Prostate gland (tissue), 2 donors: ENCODE results near the gene GATA6.

Experiments used
- POLR2A ChIP-seq: fragments of 450-650 bp; IDR thresholded peaks from one replicate; pipeline ENCODE4 v1.6.1; 2016; ENCODE audit warnings: antibody characterized with exemption, mild to moderate bottlenecking
- POLR2AphosphoS5 ChIP-seq: sonication (generic); formaldehyde crosslinking; IDR thresholded peaks from one replicate; pipeline ENCODE4 v1.6.1; 2017; ENCODE audit warnings: antibody characterized with exemption
- TF ChIP-seq, protein P1 (sequence below), 4 experiments: fragments of 200-600 bp in 2 of 4; fragments of 450-650 bp in 2 of 4; sonication (generic) in 2 of 4; IDR thresholded peaks; 1 replicate in 3 of 4; 2 replicates in 1 of 4; pipeline ENCODE4 v1.5.1; 2016 to 2019; ENCODE audit warnings: antibody characterized with exemption in 4 of 4, mild to moderate bottlenecking in 2 of 4, moderate library complexity in 2 of 4

- TF ChIP-seq, protein P1, sequence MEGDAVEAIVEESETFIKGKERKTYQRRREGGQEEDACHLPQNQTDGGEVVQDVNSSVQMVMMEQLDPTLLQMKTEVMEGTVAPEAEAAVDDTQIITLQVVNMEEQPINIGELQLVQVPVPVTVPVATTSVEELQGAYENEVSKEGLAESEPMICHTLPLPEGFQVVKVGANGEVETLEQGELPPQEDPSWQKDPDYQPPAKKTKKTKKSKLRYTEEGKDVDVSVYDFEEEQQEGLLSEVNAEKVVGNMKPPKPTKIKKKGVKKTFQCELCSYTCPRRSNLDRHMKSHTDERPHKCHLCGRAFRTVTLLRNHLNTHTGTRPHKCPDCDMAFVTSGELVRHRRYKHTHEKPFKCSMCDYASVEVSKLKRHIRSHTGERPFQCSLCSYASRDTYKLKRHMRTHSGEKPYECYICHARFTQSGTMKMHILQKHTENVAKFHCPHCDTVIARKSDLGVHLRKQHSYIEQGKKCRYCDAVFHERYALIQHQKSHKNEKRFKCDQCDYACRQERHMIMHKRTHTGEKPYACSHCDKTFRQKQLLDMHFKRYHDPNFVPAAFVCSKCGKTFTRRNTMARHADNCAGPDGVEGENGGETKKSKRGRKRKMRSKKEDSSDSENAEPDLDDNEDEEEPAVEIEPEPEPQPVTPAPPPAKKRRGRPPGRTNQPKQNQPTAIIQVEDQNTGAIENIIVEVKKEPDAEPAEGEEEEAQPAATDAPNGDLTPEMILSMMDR (IDR thresholded peaks at IDR 0.05) = no peak
- TF ChIP-seq POLR2AphosphoS5 = no peak
- no peak for TF ChIP-seq POLR2A
These were observed 4.0 kb downstream of the GATA6 start for GRCh38 chr18:22173221-22173927.
